Mesodermal cell (in vitro differentiated cells): ENCODE results near the gene FFAR2.
"Not testable (repeated sequence)": the region's sequence is repeated elsewhere in the genome, so short reads cannot be mapped to it uniquely, and the experiment has no call there.

Experiments
- H3K27ac ChIP-seq: 2 replicates; pipeline ENCODE4 v1.7.0; 2013; ENCODE audit warnings: mild to moderate bottlenecking, low read depth, low read length, moderate library complexity; ENCODE audit not compliant: severe bottlenecking
- H3K36me3 ChIP-seq: 2 replicates; pipeline ENCODE4 v1.7.1; 2013; ENCODE audit warnings: mild to moderate bottlenecking, low read length, moderate library complexity; ENCODE audit not compliant: control insufficient read depth, insufficient read depth
- H3K4me1 ChIP-seq: one replicate; pipeline ENCODE4 v1.7.1; 2013; ENCODE audit warnings: mild to moderate bottlenecking, low read length; ENCODE audit not compliant: insufficient read depth, control insufficient read depth, poor library complexity, severe bottlenecking
- H3K4me3 ChIP-seq: 2 replicates; pipeline ENCODE4 v1.7.0; 2013; ENCODE audit warnings: low read length, control low read depth, mild to moderate bottlenecking; ENCODE audit not compliant: insufficient read depth, poor library complexity, severe bottlenecking; ENCODE audit errors: extremely low read depth
- H3K9me3 ChIP-seq: 2 replicates; pipeline ENCODE4 v1.7.1; 2013; ENCODE audit warnings: mild to moderate bottlenecking, low read length, moderate library complexity; ENCODE audit not compliant: control insufficient read depth
- WGBS, 2 experiments: methylation state at CpG; one replicate each; pipeline ENCODE4 v1.1.5; 2013; ENCODE audit warnings: missing lambda C conversion rate in 2 of 2; ENCODE audit not compliant: insufficient coverage in 2 of 2; 5-methylcytosine and 5-hydroxymethylcytosine counted together

The FFAR2 gene

DNA sequence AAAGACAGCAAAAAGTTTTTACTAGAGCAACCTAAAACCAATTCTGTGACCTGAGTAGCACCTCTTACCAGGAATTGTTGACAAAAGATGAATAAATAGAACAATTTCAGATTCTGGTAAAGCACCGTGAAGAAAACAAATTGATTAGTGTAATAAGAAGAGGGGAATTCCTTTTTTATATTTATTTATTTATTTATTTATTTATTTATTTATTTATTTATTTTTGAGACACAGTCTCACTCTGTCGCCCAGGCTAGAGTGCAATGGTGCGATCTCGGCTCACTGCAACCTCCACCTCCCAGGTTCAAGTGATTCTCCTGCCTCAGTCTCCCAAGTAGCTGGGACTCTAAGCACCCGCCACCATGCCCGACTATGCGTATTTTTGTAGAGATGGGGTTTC lies 24.7 kb upstream of the FFAR2 start:
- WGBS, 2 experiments: 79 to 97% methylated on average over 3 to 6 of the region's 7 CpGs
- H3K4me1 ChIP-seq, H3K27ac ChIP-seq, H3K36me3 ChIP-seq, H3K4me3 ChIP-seq, H3K9me3 ChIP-seq: not testable (repeated sequence)

DNA sequence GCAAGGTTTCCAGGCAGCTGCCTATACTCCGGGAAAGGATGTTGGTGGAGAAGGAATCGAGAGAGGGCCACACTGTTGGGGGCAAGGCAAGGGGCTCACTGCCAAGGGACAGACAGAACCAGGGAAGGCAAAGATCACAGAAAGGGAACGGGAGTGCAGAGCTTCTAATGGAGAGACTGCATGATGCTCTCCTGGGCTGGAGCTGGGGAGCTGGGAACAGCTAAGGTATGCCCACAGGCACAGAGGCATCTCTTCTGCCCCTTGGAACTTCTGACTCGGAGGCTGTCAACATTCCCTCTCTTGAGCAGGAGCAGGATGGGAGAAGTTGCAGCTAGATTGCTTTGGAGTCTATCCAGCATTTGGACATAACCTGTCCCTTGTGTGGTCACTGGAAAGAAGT lies 22.4 kb upstream of the FFAR2 start:
- WGBS, 2 experiments: 74 to 90% methylated on average over 4 of the region's 4 CpGs

DNA sequence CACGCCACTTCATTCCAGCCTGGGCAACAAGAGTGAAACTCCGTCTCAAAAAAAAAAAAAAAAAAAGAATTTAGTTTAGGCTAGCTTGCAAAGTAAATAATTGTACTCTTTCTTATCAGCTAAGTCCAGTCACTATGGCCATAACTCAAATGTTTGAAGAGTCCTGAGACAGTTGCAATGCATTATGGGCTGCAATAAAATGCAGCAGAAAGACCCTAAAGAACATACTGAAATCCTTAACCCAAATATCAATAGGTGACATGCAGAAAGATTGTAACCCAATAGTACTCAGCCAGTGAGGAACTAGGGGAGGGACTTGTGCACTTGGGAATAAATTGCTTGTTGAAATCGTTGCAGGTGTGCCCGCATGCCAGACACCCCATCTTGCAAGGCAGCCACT lies 20.9 kb upstream of the FFAR2 start:
- no peaks in the 10 kb centered on the region for H3K9me3 ChIP-seq
- no peak overlapping the region for H3K27ac ChIP-seq
- 67 to 100% methylated on average over 2 of the region's 4 CpGs for WGBS, 2 experiments

More for the DNA sequence above, 22.4 kb upstream of the FFAR2 start:
- no peak overlapping the region for H3K27ac ChIP-seq
- H3K9me3 ChIP-seq: no peaks in the 10 kb centered on the region
- H3K36me3 ChIP-seq: no peaks in the 10 kb centered on the region
- H3K4me1 ChIP-seq: no peaks in the 10 kb centered on the region
- H3K4me3 ChIP-seq: no peak overlapping the region

DNA sequence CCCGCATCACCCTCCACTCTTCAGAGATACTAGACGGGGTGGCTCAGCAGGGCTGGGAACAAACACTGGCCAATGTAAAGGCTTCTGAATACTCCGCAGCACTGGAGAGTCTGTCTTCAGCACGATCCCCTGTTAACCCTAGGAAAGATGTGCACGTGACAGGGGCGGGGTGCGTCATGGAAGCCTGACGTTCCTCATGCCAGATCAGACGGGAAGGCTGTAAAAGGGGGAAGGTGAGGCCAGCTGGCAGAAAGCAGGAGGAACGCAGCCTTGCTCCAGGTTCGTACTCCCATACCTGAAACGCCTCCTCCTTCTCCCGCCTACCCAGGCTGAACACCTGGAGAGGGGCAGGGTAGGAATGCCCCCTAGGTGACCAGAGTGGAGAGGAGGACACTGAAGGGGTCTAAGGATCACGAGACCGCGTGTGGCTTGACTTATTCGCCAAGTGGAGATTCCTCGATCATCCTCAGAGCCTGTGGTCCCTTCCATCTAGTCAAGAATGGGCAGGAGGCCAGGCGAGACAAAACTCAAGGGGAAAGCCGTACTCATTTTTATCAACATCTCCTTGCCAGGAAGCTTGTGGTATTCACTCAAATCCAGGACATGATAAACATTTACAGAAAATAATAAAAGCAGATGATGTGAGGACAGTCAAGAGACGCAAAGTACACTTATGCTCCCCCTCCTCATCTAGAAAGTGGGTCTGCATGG lies 18.2 kb upstream of the FFAR2 start:
- Histone ChIP-seq H3K4me1 (no peaks in the 10 kb centered on the region), H3K36me3 (no peaks in the 10 kb centered on the region), H3K9me3 (no peaks in the 10 kb centered on the region), H3K27ac (no peak overlapping the region), H3K4me3 (no peak overlapping the region)
- WGBS, 2 experiments: 88 to 89% methylated on average over 14 to 16 of the region's 21 CpGs

More for the DNA sequence above, 20.9 kb upstream of the FFAR2 start:
- Histone ChIP-seq H3K36me3 (no peaks in the 10 kb centered on the region), H3K4me3 (no peak overlapping the region), H3K4me1 (no peaks in the 10 kb centered on the region)

DNA sequence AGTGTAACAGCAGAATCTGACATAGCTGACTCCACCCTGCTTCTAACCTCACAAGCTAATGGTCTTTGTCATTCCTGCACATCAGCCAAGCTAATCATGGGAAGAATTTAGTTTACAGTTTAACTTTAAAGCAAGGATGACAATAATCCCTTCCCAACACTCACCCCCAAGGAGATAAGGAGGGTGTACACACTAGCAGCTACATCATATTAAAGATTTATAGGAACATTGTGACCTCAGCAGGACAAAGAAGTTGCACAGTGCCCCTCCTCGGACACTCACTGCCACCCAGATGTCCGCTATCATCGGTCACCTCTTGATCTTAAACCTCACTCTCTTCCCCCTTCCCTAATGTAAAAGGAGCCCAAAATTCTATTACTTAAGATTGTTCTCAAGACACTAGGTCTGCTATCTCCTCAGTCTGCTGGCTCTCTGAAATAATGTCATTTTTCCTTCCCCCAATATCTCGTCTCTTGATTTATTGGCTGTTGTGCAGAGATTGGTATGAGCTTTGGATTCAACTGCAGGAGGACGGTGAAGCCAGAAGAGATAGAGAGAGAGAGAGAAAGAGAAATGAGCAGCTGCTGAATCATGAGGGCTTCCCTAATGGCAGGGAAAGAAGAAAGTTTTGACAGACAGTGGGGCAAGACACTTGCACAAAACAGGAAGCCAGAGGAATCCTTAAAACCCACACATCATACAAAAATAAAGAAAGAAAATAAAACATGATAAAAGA lies 17.5 kb upstream of the FFAR2 start:
- Histone ChIP-seq H3K4me1 (no peaks in the 10 kb centered on the region), H3K9me3 (no peaks in the 10 kb centered on the region), H3K36me3 (no peaks in the 10 kb centered on the region), H3K4me3 (no peak overlapping the region), H3K27ac (no peak overlapping the region)
- 79 to 83% methylated on average over 2 to 4 of the region's 5 CpGs for WGBS, 2 experiments

DNA sequence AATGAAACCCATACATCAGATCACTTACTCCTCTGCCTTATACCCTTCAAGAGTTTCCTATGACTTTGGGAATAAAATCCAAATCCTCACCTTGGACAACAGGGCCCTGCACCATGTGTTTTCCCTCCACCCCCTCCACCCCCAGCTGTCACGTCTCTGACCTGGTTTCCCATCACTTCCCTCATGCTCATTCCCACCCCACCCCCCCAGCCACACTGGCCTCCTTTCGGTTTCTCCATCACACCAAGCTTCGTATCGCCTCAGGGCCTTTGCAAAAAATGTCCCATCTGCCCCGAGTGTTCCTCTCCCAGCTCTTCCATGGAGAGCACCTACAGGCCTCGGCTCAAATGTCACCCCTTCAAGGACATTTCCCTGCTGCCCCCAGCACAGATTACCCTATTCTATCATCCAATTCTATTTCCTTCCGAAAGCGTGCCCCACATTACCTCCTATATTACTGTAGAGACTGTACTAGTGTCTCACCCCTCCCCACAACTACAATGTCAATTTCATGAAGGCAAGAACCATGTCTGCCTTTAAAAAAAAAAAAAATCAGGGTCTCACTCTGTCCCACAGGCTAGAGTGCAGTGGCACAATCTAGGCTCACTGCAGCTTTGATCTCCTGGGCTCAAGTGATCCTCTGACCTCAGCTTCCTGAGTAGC lies 16.8 kb upstream of the FFAR2 start:
- peaks cover 2% of the 10 kb centered on the region for H3K4me1 ChIP-seq
- no peak overlapping the region for H3K4me3 ChIP-seq
- no peaks in the 10 kb centered on the region for H3K9me3 ChIP-seq
- WGBS, 2 experiments: 85 to 90% methylated on average over 8 of the region's 8 CpGs
- H3K27ac ChIP-seq: no peak overlapping the region
- no peaks in the 10 kb centered on the region for H3K36me3 ChIP-seq

DNA sequence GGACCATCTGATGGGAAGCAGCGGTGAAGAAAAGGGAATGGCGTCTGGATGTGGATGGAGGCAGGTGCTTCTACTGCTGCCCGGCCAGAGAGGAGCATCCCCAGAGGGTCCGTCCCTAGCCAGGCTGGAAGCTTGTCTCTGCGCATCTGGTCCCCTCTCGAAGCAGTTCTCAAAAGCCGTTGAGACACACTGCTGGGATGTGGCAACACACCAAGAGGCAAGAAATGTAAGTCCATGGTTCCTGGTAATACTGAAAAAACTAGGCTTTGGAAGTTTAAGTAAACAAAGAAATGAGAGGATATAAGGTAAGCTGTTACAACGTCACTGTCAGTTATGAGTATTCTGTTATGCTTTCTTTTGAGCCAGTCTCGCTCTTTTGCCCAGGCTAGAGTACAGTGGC lies 15.1 kb upstream of the FFAR2 start:
- Histone ChIP-seq H3K9me3 (no peaks in the 10 kb centered on the region), H3K4me3 (no peak overlapping the region), H3K4me1 (peaks cover 9% of the 10 kb centered on the region), H3K27ac (no peak overlapping the region), H3K36me3 (no peaks in the 10 kb centered on the region)
- WGBS, 2 experiments: 93 to 95% methylated on average over 8 to 9 of the region's 9 CpGs

DNA sequence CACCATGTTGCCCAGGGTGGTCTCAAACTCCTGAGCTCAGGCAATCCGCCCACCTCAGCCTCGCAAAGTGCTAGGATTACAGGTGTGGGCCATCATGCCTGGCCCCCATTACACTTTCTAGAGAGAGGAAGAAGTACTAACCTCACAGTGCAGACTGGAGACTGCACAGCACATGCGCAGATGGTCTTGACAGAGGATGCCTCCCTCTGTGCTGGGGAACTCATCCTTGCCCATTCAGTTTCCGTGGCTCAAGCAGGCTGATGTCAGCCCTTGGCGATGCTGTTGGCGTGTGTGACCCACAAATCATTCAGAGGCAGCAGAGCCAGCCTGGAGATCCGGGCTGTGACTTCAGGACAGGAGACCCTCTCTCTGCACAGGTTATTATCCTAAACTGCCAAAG lies 14.6 kb upstream of the FFAR2 start:
- no peaks in the 10 kb centered on the region for H3K36me3 ChIP-seq
- H3K9me3 ChIP-seq: no peaks in the 10 kb centered on the region
- no peak overlapping the region for H3K4me3 ChIP-seq
- peaks cover 9% of the 10 kb centered on the region for H3K4me1 ChIP-seq
- 87 to 92% methylated on average over 7 of the region's 7 CpGs for WGBS, 2 experiments
- no peak overlapping the region for H3K27ac ChIP-seq

DNA sequence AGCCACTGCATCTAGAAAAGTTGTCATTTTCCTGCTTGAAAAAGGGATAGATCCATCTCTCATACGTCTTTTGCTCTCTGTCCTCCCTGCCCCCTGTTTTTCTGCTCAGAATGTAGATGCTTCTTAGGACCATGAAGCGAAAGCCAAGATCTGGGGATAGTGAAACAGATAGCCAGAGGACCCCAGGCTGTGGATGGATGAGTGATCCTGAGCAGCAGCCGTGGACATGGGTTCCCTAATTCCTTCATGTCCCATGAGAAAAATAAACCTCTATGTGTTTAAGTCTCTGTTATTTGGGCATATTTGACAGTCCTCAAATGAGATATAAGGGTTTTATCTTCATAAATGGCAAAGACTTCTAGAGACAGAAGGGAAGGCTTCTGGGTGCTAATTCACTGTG lies 12.2 kb upstream of the FFAR2 start:
- H3K9me3 ChIP-seq: no peaks in the 10 kb centered on the region
- WGBS, 2 experiments: 83 to 90% methylated on average over 1 to 2 of the region's 3 CpGs
- no peaks in the 10 kb centered on the region for H3K36me3 ChIP-seq
- no peak overlapping the region for H3K4me3 ChIP-seq
- H3K27ac ChIP-seq: no peak overlapping the region
- peaks cover 9% of the 10 kb centered on the region for H3K4me1 ChIP-seq

DNA sequence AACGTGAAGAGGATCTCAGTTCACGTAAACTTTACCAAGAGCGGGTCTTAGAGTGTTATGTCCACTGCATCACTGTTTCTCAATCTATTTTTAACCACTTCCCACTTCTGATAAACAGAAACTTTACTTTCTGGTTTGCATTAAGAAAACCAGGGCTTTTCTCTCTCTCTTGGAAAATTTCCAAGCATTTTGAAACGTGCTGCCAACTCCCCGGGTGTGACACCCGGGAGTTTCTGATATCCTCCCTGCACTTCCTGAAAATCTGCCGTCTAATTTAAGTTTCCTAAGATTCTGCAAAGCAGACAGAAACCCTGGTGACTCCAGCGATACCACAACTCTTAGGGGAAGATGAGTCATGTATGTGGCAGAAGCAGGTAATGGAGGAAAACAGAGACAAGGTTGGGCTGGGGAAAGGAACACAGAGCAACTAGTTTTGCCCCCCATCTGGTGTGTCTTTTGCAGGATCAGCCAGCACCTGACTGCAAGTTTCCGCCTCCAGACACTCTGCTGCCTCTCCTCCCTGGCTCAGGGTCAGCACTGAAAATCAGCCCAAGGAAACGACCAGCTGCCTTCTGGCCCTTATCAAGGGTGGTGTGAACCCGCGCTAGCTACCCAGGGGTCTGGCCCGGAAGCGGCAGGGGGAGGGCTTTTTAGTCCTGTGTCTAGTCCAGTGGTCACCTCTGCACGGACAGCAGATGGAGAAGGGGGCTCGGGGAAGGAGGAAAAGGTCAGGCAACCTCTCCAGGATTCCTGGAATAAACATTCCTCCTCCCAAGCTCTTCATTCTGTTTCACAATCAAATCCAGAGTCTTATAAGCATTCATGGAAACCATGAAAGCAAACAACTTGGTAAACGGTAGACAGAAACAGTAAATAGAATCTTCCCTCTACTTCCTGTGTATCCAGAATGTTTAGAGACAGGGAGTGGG lies 11.3 kb upstream of the FFAR2 start:
- no peak overlapping the region for H3K27ac ChIP-seq
- H3K9me3 ChIP-seq: no peaks in the 10 kb centered on the region
- H3K36me3 ChIP-seq: no peaks in the 10 kb centered on the region
- peaks cover 9% of the 10 kb centered on the region for H3K4me1 ChIP-seq
- H3K4me3 ChIP-seq: no peak overlapping the region
- 68 to 81% methylated on average over 13 to 14 of the region's 17 CpGs for WGBS, 2 experiments
